ENCODE measurements around the gene PITRM1. TPM values are rescaled to one million over a fixed set of nuclear protein-coding genes. Genes with fewer than 3 reads are reported as not detected.

Gene PITRM1
- total RNA-seq, 1 donor from 2014 or later: 84.9 TPM

GRCh38 chr10:3137958-3138726, 34.4 kb downstream of the PITRM1 start:
- no peak for DNase-seq (ENCODE audit: low spot score)
- Mint-ChIP-seq H3K27ac (ENCODE audit: unreplicated experiment) (no peak overlapping the region), H3K4me1 (ENCODE audit: low read depth) (peaks cover 28% of the 10 kb centered on the region), H3K4me3 (ENCODE audit: unreplicated experiment) (no peak overlapping the region), H3K9me3 (ENCODE audit: low read depth) (no peaks in the 10 kb centered on the region), H3K27me3 (ENCODE audit: low read depth) (no peaks in the 10 kb centered on the region), H3K36me3 (ENCODE audit: low read depth) (peaks cover 49% of the 10 kb centered on the region)
- TF ChIP-seq CTCF (IDR thresholded peaks at IDR 0.05): no peak

GRCh38 chr10:3136763-3137611, 35.6 kb downstream of the PITRM1 start:
- no peaks in the 10 kb centered on the region for H3K27me3 Mint-ChIP-seq (ENCODE audit: low read depth)
- peaks cover 55% of the 10 kb centered on the region for H3K36me3 Mint-ChIP-seq (ENCODE audit: low read depth)
- peaks cover 21% of the 10 kb centered on the region for H3K4me1 Mint-ChIP-seq (ENCODE audit: low read depth)
- no peaks in the 10 kb centered on the region for H3K9me3 Mint-ChIP-seq (ENCODE audit: low read depth)
- TF ChIP-seq CTCF (IDR thresholded peaks at IDR 0.05): no peak
- no peak for DNase-seq (ENCODE audit: low spot score)
- H3K27ac Mint-ChIP-seq (ENCODE audit: unreplicated experiment): no peak overlapping the region
- no peak overlapping the region for H3K4me3 Mint-ChIP-seq (ENCODE audit: unreplicated experiment)

GRCh38 chr10:3136336-3136735, 36.2 kb downstream of the PITRM1 start:
- Mint-ChIP-seq H3K9me3 (ENCODE audit: low read depth) (no peaks in the 10 kb centered on the region), H3K27ac (ENCODE audit: unreplicated experiment) (no peak overlapping the region), H3K36me3 (ENCODE audit: low read depth) (peaks cover 54% of the 10 kb centered on the region), H3K4me1 (ENCODE audit: low read depth) (peaks cover 15% of the 10 kb centered on the region), H3K4me3 (ENCODE audit: unreplicated experiment) (no peak overlapping the region), H3K27me3 (ENCODE audit: low read depth) (no peaks in the 10 kb centered on the region)
- TF ChIP-seq CTCF (IDR thresholded peaks at IDR 0.05): no peak
- no peak for DNase-seq (ENCODE audit: low spot score)

- H3K4me1 Mint-ChIP-seq (ENCODE audit: low read depth): peaks cover 2% of the 10 kb centered on the region
- no peaks in the 10 kb centered on the region for H3K9me3 Mint-ChIP-seq (ENCODE audit: low read depth)
- H3K27ac Mint-ChIP-seq (ENCODE audit: unreplicated experiment): no peak overlapping the region
- TF ChIP-seq CTCF (IDR thresholded peaks at IDR 0.05): no peak
- peaks cover 50% of the 10 kb centered on the region for H3K36me3 Mint-ChIP-seq (ENCODE audit: low read depth)
- no peaks in the 10 kb centered on the region for H3K27me3 Mint-ChIP-seq (ENCODE audit: low read depth)
- H3K4me3 Mint-ChIP-seq (ENCODE audit: unreplicated experiment): no peak overlapping the region
- no peak for DNase-seq (ENCODE audit: low spot score)
Measured at GRCh38 chr10:3135006-3135405, 37.6 kb downstream of the PITRM1 start.

- no peaks in the 10 kb centered on the region for H3K27me3 Mint-ChIP-seq (ENCODE audit: low read depth)
- no peaks in the 10 kb centered on the region for H3K4me1 Mint-ChIP-seq (ENCODE audit: low read depth)
- DNase-seq (ENCODE audit: low spot score): no peak
- no peak overlapping the region for H3K4me3 Mint-ChIP-seq (ENCODE audit: unreplicated experiment)
- no peaks in the 10 kb centered on the region for H3K9me3 Mint-ChIP-seq (ENCODE audit: low read depth)
- TF ChIP-seq CTCF (IDR thresholded peaks at IDR 0.05): no peak
- peaks cover 48% of the 10 kb centered on the region for H3K36me3 Mint-ChIP-seq (ENCODE audit: low read depth)
- peak overlapping the region; percentile 69 for H3K27ac Mint-ChIP-seq (ENCODE audit: unreplicated experiment)
Measured at GRCh38 chr10:3133948-3134347, 38.6 kb downstream of the PITRM1 start.

All from chondrocyte (in vitro differentiated cells).